A204.1 (cell line): ENCODE results near the gene PEDS1.
"Not testable (repeated sequence)": the region's sequence is repeated elsewhere in the genome, so short reads cannot be mapped to it uniquely, and the experiment has no call there.

Experiments used
- FAIRE-seq: peaks from 2 replicates; lab custom pipeline; 2012; peaks lifted over from hg19 to GRCh38; lab: Jason Lieb, UNC

PEDS1 gene

GRCh38 chr20:50163570-50164317 lies 10.2 kb upstream of the PEDS1 start:
- no peak for FAIRE-seq

DNA sequence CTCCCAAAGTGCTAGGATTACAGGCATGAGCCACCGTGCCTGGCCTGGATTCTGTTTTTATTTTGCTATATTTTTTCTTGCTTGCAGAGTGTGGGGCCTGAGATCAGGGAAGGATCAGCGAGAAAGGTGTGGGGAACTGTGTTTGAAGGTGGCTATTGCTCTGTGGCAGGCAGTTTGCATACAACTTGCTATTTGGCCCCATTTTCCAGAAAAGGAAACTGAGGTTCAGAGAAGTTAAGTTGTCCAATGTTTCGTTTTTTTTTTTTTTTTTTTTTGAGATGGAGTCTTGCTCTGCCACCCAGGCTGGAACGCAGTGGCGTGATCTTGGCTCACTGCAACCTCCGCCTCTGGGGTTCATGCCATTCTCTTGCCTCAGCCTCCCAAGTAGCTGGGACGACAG lies 8.0 kb upstream of the PEDS1 start:
- FAIRE-seq = not testable (repeated sequence)

DNA sequence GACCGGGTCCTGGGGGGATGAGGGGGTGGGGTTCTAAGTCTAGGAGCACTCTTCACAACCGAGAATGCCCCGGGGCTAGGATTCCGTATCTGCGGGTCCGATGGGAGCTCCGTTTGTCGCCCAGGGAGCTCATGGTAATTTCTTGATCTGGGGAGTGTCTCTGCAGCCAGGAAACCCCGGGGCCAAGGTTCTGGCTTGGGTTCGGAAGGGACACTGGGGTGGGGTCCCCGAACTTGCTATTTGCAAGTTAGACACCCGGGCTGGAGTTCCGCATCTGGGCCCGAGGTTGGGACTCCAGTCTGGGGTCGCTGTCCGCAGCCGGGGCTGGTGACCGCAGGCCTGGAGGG lies 397 bp downstream of the PEDS1 start:
- no peak for FAIRE-seq

GRCh38 chr20:50152394-50153152 lies 950 bp downstream of the PEDS1 start:
- FAIRE-seq = no peak

DNA sequence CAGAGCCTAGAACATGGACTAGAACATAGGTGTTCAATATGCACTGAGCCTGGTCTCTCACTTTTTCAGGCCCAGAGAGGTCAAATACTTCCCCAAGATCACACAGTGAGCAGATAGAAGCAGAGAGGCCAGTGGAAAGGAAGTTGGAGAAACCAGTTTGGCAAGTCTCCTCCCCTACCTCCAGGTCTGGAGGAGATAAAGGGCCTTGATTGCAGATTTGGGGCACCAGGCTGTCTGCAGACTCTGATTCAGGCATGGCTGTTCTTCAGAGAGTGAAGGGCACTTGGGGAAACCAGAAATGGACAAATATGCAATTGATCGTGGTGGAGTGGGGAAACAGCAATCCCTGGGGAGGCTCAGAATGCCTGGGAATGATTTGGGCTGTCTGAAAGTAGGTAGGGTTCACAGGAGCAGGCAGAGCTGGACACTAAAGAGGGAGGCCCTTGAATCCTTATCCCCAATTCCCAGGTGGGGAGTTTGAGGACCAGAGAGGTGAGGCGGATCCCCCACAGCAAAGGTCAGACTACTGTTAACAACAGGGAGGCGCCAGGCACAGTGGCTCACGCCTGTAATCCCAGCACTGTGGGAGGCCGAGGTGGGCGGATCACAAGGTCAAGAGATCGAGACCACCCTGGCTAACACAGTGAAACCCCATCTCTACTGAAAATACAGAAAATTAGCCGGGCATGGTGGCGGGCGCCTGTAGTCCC lies 2.3 kb downstream of the PEDS1 start:
- no peak for FAIRE-seq

DNA sequence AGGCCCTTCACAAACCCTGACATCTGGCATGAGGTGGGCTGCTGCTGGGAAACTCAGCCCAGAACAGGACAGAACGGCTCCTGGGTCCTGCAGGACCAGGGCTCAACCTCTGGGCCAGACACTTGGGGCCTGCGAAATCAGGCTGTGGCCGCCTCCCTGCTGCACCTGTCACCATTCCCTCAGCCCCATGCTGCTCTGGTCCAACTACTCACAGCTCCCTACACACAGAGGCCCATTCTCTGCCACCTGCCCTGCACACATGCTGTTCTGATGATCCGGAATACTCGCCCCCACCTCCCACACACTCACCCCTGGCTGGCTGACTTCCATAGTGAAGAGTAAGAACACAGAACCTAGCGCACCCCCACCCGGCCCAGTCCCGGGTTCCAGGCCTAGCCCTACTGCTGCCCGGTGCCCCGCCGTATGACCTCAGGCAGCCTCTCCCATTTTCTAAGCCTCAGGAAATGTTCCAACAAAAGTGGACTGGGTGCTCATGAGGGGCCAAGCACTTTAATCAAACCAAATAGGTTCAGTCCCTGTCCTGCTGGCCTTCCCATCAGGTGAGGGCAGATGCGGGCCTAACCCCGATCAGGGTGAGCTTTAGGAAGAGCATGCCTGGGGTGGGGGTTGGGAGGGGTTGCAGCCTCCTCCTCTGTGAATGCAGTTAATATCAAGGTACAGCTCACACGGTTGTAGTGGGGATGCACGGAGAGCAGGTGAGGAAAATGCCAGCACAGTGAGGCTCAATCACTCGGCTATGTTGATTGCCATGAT lies 3.9 kb downstream of the PEDS1 start:
- FAIRE-seq = no peak

- no peak for FAIRE-seq
Observed at GRCh38 chr20:50146732-50147662, 6.5 kb downstream of the PEDS1 start.

GRCh38 chr20:50146214-50146613 lies 7.3 kb downstream of the PEDS1 start:
- FAIRE-seq = no peak

GRCh38 chr20:50145566-50145965 lies 8.0 kb downstream of the PEDS1 start:
- no peak for FAIRE-seq

DNA sequence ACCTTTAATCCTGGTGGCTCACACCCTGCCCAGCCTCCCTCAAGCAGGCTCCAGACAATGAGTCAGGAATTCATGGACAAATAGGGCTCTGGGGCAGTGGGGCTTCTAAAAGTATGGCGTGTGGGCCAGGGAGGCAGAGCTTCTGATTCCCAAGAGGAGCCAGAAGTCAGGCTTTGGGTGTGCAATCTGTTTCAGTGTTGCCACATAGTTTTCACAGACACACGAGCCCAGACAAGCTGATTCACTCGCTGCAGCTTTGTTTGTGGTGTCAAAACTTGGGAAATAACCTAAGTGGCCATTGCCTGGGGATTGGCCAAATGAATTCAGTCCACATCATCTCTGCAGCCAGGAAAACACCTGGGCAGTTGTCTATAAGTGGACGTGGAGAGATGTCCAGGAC lies 9.2 kb downstream of the PEDS1 start:
- no peak for FAIRE-seq

GRCh38 chr20:50142812-50143211 lies 10.7 kb downstream of the PEDS1 start:
- FAIRE-seq = no peak

DNA sequence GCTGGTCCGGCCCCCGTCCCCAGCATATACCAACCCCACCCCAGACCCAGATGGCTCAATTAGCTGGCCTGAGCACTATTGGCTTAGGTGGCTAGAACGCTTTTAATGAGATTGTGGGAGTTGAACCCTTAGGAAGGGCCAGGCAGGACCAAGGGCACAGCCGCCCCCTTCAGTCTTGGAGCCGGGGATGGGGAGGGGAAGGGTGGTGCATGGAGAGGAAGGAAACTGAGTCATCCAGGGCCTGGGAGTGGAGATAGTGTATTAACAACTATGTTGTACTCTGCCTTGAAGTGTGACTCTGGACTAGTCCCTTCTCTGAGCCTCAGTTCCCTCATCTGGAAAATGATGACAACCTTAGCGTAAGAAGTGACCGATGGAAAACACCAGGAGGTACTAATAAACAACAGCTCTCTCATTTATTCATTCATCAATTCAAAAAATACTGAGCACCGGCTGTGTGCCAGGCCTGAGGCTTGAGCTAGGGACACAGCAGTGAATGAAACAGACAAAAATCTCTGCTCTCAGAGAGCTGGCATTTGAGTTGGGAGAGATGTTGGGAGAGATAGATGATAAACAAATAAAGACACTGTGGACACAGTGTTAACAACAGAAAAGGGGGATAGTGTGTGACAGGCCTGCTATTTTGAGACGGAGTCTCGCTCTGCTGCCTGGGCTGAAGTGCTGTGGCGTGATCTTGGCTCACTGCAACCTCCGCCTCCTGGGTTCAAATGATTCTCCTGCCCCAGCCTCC lies 11.5 kb downstream of the PEDS1 start:
- FAIRE-seq = no peak

DNA sequence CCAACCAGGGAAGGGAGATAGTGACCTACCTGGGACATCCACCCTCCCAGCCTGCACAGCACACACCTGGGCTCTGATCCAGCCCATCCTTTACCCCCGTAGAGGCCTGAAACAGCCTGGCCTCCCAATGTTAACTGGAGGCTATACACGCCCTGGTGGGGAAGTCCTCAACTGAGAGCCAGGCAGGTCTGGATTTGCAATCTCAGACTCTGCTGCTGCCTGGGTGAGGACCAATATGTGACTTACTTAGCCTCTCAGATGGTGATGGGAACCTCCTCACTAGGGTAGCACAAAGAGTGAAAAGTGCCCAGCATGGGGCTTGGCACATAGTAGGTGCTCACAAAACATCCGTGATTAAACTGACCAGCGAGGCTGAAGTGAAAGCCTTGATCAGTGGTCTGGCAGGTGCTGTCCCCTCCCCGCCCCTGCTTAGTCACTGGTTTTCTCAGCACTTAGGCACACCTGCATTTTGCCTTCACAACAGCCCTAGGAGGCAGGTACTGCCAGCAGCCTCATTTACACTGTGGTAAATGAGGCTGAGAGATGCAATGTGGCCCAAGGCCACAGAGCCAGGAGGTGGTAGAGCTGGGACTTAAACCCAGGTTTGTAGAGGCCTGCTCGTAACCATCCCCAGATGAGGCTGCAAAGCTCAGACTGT lies 12.4 kb downstream of the PEDS1 start:
- no peak for FAIRE-seq

DNA sequence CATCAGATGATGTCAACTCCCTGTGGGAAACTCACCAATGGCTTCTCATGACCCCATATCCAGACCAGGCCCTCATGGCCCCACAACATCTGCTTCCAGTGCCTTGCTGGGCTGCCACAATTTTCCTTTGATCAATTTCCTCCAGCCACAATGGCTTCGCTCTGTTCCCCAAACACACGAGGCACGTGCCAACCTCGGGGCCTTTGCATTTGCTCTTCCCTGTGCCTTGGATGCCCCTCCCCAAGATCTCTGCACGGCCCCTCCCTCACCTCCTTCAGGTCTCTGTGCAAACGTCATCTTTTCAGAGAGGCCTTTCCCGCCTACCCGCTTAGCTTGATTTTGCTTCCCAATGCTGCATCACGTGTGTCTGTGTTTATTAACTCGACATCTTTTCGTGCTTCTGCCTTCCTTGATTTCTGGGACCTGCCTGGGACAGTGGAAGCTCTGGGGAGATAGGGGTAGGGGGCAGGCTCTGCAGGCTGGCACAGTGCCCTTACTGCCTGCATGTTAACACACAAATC lies 13.1 kb downstream of the PEDS1 start:
- FAIRE-seq = no peak

DNA sequence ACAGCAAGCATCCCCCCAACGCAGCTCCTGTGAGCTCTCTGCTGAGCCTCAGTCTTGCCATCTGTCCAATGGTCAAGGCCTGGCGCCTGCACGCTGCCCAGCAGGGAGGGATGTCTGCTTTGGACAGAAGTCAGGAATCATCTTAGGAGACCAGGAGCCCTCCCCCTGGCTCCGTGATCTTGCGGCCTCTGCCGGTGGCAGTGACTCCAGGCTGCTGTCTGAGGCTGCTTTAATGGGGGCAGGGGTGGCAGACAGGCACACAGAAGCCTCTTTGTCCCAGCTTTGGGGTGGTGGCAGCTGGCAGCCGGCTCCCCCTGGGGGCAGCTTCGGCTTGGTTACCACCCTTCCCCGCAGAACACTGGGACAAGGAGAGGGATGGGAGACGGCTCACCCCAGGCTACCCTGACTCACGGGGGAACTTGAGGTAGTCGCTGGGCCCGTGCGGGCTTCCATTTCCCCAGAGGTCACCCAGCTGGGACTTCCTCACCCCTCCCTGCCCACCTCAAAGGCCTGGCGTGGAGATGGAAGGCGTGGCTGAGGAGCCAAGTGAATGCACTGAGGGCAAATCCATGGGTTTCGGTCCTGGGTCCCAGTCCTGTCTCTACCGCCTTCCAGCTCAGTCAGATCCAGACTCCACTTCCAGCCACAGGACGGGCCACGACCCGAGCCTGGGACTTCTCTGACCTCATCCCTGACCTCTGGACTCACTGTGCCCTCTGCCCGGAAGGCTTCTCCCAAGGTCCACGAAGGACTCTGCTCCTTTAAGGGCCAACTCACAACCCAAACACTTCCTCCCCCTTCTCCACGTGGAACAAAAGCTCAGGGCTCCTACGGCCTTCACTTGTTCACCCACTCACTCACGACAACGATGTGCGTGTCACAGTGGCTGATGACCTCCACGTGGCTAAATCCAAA lies 14.8 kb downstream of the PEDS1 start:
- no peak for FAIRE-seq

GRCh38 chr20:50138120-50138478 lies 15.4 kb downstream of the PEDS1 start:
- no peak for FAIRE-seq

- FAIRE-seq = not testable (repeated sequence)
Observed at GRCh38 chr20:50137702-50138101, 15.8 kb downstream of the PEDS1 start.

DNA sequence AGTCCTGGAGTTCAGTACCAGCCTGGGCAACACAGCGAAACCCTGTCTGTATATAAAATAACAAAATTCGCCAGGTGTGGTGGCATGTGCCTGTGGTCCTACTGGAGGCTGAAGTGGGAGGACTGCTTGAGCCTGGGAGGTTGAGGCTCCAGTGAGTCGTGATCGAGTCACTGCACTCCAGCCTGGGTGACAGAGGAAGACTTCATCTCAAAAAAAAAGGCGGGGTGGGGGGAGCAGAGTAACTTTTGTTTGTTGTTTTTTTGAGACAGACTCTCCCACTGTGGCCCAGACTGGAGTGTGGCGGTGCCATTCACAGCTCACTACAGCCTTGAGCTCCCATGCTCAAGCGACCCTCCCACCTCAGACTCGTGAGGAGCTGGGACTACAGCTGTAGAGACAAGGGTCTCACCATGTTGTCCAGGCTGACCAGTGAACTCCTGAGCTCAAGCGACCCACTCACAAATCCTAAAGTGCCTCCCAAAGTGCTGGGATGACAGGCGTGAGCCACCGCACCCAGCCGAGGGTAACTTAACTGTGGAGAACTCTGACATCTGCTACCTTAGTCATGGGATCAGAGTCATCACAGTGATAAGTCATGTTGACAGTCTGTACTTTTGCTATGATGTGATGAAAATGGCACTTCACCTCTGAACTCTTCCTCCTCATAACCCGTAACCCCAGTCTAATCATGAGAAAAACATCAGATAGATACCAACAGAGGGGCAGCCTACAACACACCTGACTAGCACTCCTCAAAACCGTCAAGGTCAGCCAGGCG lies 16.5 kb downstream of the PEDS1 start:
- no peak for FAIRE-seq
